ENCODE data around the gene OR2T29.

DNA sequence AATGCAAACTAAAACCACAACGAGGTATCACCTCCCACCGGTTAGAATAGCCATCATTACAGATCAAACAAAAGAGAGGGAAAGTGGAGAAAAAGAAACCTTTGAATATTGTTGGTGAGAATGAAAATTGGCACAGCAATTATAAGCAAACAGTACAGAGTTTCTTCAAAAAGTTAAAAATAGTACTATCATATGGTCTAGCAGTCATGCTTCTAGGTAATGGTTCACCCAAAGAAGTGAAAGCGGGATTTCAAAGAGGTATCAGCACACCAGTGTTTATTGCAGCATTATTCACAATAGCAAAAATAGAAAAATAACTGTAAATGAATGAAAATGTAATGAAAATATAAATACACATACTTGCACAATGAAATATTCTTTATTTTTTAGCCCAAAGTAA is 26.8 kb upstream of the OR2T29 start:
- TF ChIP-seq, protein P1, sequence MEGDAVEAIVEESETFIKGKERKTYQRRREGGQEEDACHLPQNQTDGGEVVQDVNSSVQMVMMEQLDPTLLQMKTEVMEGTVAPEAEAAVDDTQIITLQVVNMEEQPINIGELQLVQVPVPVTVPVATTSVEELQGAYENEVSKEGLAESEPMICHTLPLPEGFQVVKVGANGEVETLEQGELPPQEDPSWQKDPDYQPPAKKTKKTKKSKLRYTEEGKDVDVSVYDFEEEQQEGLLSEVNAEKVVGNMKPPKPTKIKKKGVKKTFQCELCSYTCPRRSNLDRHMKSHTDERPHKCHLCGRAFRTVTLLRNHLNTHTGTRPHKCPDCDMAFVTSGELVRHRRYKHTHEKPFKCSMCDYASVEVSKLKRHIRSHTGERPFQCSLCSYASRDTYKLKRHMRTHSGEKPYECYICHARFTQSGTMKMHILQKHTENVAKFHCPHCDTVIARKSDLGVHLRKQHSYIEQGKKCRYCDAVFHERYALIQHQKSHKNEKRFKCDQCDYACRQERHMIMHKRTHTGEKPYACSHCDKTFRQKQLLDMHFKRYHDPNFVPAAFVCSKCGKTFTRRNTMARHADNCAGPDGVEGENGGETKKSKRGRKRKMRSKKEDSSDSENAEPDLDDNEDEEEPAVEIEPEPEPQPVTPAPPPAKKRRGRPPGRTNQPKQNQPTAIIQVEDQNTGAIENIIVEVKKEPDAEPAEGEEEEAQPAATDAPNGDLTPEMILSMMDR (IDR thresholded peaks at IDR 0.05; ENCODE audit: low read depth, low read length, poor library complexity, severe bottlenecking): no peak
- no peak for TF ChIP-seq EZH2phosphoT487 (IDR thresholded peaks at IDR 0.05; ENCODE audit: borderline replicate concordance, low read length)
